ENCODE data around the gene TPR.

DNA sequence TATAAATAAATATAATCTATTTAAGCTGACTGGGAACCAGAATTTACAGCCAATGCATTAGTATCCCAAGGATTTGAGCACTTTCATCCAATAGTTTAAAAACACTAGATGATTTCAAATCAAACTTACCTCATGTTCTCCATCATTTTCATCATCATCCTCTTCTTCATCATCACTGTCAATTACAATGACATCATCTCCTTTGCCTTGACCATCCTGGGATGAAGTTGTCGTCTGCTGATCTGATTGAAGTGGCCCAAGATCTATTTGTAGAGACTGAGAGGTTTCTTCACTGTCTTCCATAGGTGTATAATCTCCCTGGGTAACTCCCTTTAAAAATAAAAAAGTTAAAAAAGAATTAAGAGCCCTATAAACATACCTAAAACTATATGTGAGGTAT lies 47.7 kb downstream of the TPR start:
- TF ChIP-seq, protein P1, sequence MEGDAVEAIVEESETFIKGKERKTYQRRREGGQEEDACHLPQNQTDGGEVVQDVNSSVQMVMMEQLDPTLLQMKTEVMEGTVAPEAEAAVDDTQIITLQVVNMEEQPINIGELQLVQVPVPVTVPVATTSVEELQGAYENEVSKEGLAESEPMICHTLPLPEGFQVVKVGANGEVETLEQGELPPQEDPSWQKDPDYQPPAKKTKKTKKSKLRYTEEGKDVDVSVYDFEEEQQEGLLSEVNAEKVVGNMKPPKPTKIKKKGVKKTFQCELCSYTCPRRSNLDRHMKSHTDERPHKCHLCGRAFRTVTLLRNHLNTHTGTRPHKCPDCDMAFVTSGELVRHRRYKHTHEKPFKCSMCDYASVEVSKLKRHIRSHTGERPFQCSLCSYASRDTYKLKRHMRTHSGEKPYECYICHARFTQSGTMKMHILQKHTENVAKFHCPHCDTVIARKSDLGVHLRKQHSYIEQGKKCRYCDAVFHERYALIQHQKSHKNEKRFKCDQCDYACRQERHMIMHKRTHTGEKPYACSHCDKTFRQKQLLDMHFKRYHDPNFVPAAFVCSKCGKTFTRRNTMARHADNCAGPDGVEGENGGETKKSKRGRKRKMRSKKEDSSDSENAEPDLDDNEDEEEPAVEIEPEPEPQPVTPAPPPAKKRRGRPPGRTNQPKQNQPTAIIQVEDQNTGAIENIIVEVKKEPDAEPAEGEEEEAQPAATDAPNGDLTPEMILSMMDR (IDR thresholded peaks at IDR 0.05; ENCODE audit: low read depth, low read length, poor library complexity, severe bottlenecking) = no peak
- no peak for TF ChIP-seq EZH2phosphoT487 (IDR thresholded peaks at IDR 0.05; ENCODE audit: borderline replicate concordance, low read length)

Measured in DOHH2 (cell line).